RPMI8226 (cell line): ENCODE measurements around the gene OR2S2.
"Not testable (repeated sequence)": the region's sequence is repeated elsewhere in the genome, so short reads cannot be mapped to it uniquely, and the experiment has no call there.

ENCODE experiments used
- DNase-seq: peaks from one replicate; pipeline ENCODE4 v3.0.0-alpha.2; 2015

Gene OR2S2, protein sequence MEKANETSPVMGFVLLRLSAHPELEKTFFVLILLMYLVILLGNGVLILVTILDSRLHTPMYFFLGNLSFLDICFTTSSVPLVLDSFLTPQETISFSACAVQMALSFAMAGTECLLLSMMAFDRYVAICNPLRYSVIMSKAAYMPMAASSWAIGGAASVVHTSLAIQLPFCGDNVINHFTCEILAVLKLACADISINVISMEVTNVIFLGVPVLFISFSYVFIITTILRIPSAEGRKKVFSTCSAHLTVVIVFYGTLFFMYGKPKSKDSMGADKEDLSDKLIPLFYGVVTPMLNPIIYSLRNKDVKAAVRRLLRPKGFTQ

DNA sequence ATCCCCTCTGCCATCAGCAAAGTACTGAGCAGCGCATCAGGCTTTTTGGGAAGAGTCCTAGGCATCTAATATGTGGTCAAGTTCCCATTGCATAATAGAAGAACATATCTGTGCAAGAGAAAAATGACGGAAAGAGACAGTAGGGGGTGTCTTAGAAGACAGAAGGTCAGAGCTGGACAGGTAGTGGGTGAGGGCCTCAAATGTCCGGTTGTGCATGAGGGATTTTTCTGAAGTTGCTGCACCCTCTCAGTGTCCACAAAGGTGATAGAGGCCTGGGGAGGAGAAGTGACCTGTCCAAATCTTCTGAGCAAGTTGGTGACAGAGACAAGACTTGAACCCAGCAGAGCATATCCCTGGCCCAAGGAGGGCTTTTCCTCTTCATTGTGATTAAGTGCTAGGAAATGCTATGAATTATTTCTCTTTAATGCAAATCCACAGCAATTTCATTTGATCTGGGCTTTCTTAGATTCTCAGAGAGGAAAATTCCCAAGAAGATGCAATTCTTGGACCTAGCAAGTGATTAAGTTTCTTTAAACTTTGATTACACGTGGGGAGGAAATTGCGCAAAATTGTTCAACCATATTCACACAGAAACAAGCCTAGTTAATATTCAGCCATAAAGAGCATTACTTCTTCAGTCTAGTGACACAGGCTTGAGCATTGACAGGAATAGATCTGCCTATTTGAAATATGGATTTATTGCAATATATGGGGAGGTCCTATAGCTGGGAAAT, at the start of gene OR2S2:
OR2S2 (minus strand) TSS at position 51 of the 734 bp plus-strand sequence. CDS start 56 bp downstream, outside the sequence.
- DNase-seq, result no peak

- DNase-seq, result peak; percentile 5
These were observed 49.4 kb upstream of the OR2S2 start for GRCh38 chr9:36007316-36007708.

DNA sequence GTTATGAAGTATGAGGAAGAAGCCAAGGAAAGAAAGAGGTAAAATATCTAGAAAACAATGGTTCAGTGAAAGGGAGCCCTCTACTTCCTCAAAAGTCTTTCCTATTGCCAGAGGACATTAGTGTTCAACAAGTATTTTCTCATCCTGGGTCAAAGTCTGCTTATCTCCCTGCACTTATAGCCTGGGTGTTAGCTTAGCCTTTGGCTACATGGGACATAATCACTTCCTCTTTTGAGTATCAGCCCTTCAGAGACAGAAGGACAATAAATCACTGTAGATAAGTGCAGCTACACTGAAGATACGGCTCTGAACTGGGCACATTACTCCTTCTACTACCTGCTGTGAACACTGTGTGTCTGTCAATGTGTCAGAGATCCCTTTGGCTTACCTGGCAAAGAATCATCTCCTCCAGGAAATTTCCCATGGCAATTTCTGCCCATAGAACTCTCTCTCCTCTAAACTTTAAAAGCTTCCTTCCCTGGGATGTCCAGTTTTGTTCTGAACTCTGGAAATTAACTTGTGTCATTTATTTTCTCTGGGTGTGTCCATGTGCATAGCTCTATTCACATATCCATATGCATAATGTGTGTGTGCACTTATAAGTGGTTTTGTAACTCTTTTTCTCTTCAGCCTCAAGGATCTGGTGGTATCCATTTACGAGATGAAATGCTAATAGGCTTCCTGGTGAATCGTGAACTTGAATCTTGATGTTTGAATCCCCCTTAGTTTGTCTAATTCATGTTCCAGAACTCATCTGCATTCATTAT, 48.8 kb upstream of the OR2S2 start:
- peak; percentile 11 for DNase-seq

GRCh38 chr9:36005891-36006290, 47.9 kb upstream of the OR2S2 start:
- DNase-seq, result no peak

DNA sequence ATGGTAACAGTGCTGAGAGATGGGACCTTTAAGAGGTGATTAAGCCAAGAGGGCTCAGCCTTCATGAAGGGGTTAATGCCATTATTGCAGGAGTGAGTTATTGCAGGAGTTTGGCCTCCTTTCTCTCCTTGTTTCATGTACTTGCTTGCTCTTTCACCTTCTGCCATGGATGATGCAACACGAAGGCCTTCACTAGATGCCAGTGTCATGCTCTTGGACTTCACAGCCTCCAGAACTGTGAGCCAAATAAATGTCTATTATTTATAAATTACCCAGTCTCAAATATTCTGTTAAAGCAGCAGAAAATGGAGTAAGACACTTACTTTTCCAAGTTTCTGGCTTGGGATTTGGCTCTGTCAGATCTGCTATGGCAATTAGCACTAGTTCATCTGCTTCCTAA, 40.4 kb upstream of the OR2S2 start:
- DNase-seq, result no peak

DNA sequence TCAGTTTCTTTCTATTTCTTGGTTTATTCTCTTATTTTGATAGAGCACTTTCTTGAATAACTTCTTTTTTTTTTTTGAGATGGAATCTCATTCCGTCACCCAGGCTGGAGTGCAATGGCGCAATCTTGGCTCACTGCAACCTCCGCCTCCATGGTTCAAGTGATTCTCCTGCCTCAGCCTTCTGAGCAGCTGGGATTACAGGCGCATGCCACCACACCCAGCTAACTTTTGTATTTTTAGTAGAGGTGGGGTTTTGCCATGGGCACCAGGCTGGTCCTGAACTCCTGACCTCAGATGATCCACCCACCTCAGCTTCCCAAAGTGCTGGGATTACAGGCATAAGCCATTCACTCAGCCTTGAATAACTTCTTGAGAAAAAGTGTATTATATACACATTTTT, 39.1 kb upstream of the OR2S2 start:
- DNase-seq, result not testable (repeated sequence)

GRCh38 chr9:35996358-35996970, 38.5 kb upstream of the OR2S2 start:
- DNase-seq, result no peak

GRCh38 chr9:35994959-35995358, 37.0 kb upstream of the OR2S2 start:
- DNase-seq, result no peak

DNA sequence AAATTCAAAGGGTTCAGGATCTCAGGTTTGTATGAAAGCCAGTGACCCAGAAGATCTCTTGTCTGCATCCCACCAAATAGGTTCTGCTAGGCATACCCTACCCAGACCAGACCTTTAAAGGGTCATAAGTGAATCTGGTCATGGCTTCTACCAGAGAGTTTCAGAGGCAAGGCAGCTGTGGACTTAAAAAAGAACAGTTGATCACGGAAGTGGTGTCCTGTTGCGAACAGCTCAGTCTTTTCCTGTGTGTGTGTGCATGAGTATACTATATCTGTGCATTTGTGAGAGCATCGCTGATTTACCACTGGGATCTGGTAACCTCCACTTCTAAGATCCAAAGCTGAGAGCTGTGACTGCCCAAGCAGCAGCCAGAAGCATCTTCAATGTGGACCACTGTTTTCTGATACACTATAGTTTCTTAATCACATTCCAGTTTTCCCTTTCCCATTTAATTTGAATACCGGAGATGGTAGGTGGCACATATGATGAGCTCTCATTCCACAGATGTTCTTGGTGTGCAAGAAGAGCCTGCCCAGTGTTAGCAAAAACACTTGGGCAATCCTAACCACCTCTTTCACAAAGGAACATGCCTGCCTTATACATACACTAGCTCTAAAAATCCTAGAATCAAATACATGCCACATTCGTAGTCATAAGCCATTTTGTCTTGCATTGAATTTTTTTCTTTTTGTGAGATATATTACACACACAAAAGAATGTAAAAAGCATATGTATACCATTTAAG, 36.2 kb upstream of the OR2S2 start:
- DNase-seq, result no peak

GRCh38 chr9:35993136-35993535, 35.2 kb upstream of the OR2S2 start:
- not testable (repeated sequence) for DNase-seq

DNA sequence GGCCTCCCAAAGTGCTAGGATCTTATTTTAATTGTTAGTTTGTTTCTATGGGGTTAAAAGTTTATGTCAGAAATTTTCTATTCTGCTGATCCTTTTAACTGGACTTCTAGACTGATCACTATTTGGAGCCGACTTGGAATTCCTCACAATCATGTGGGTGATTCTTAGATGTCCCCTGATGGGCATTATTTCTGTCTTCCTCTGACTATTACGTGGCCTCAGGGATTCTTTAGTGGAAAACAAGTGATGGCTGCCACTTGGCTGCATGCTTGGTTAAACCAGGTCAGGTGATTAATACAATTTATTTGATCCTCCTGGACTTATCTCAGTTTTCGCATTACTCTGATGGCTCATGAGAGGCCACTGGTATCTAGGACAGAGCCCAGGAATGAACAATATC, 32.2 kb upstream of the OR2S2 start:
- no peak for DNase-seq

- no peak for DNase-seq
These were observed 26.1 kb upstream of the OR2S2 start for GRCh38 chr9:35984021-35984420.

- no peak for DNase-seq
These were observed 23.7 kb upstream of the OR2S2 start for GRCh38 chr9:35981699-35982098.

GRCh38 chr9:35980289-35981011, 22.5 kb upstream of the OR2S2 start:
- DNase-seq, result no peak

- DNase-seq, result no peak
These were observed 20.8 kb upstream of the OR2S2 start for GRCh38 chr9:35978792-35979191.

DNA sequence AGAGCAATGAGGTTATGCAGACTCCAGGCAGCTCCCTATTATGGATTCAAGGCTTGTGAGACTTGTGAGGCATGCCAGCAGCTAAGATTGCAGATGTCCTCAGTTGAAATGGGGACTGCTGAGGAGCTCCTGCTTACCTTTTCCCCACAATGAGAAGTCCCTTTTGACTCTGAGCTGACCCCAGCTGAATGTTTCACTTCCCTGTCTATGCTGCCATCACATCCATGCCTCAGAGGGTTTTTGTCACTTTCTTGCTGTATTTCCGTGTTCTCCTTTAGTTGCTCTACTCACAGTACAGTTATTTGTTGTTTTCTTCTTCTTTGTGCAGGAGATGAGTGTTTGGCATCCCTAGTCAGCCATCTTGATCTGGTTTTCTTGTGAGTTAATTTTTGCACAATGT, 18.8 kb upstream of the OR2S2 start:
- peak; percentile 40 for DNase-seq

DNA sequence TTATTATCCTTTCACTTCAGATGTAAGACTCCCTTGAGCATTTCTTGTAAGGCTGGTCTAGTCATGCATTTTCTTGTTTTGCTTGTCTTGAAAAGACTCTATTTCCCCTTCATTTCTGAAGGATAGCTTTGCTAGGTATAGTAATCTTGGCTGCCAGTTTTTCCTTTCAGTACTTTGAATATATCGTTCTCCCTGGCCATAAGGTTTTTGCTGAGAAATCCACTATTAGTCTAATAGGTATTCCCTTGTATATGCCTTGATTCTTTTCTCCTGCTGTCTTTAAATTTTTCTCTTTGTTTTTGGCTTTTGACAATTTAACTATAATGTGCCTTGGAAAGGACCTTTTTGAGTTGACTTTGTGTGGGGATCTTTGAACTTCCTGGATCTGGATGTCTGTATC, 16.8 kb upstream of the OR2S2 start:
- no peak for DNase-seq

DNA sequence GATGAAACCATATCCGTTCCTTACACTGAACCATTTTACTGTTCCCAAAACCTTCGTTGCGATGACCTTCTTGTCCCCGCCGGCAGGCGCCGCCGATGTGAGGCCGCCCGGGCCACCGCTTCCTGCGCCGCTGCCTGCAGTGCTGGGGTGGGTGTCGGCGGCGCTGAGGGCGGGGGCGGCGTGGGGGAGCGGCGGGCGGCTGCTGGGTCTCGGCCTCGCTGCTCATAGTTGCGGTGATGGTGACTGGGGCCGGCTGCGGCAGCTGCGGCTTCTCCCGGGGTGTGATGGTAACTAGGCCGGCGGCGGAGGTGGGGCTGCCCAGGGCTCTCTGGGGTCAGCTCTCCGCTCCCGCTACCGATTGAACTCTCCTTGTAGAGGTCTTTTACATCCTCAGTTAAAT, 14.1 kb upstream of the OR2S2 start:
- no peak for DNase-seq

DNA sequence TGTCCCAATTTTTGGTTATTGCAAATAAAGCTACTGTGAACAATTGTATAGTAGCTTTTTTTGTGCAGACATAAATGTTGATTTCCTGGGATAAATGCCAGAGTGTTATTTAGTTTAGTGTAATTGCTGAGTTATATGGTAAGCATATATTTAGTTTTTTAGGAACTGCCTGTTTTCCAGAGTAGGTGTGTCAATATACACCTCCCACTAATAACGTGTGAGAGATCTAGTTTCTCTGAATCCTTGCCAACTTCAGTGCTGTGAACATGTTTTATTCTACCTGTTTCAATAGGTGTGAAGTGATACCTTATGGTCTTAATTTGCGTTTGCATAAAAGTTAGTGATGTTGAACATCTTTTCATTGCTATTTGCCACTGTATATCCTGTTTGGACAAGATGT, 9.1 kb upstream of the OR2S2 start:
- DNase-seq, result no peak

DNA sequence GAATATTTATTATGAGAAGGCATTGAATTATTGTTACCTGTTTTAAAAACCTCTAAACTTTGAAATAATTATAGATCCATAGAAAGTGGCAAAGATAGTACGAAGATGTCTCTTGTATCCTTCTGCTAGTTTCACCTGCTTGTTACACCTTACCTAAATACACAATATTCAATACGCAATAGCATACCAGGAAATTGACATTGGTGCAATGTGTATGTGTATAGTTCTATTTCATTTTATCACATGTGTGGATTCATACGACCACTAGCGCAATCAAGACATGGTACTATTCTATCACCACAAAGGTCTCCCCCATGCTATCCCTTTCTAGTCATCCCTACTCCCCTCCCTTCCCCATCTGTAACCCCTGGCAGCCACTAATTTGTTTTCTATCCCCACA, 8.5 kb upstream of the OR2S2 start:
- no peak for DNase-seq

DNA sequence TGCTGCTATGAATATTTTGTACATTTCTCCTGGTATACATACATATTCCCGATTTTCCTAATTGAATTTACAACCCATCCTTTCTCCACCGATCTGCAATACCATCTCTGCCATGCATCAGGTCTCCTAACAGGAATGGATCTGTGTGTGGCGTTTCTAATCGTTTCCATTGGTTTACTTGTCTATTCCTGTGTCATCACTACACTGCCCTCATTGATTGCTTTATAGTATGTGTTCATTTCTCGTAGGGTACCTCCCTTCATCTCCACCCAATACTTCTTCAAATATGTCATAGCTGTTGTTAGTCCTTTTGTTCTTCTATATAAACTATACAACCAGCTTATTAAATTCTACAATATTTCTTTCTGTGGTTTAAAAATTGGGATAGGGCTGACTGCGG, 7.1 kb upstream of the OR2S2 start:
- DNase-seq, result no peak
